GM19397 (cell line): ENCODE results near the gene PBX4.

ENCODE experiments used
- ATAC-seq: cut with Tn5 transposase; IDR thresholded peaks from one replicate; pipeline ENCODE4 v1.9.1; 2021; ENCODE audit warnings: mild to moderate bottlenecking, moderate library complexity; ENCODE audit not compliant: unreplicated experiment

The PBX4 gene

DNA sequence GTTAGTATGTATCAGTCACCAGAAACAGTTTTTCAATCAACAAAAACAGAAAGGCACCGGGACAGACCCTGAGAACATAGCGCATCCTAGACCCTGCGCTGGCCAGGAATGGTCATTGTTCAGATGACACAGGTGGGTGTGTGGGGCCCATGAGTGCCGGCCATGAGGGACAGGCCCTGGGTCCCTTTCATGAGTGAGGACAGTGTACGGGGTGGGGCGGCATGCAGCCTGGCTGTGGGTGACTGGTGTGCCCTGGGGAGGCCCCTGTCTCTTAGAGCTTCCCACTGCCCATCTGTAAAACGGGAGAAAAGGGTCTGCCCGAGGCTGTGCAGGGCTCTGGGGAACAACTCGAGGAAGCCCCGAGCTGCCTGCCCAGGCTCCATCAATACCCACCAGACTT lies 25.8 kb downstream of the PBX4 start:
- ATAC-seq = no peak

- ATAC-seq = no peak
Observed at GRCh38 chr19:19591133-19591825, 27.2 kb downstream of the PBX4 start.

DNA sequence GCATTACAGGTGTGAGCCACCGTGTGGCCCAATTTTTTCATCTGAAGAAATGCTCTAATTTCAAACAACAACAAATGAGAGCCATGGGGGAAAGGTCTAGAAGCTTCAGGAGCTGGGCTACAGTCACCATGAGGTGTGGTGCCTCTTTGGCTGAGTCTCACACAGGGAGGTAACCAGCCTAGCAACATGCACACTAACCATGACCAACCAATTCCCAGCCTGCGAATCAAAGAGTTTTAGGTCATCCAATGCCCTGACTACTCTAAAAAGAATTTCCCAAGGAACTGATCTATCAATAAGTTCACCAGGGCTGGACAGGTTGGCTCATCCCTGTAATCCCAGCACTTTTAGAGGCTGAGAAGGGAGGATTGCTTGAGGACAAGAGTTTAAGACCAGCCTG lies 29.9 kb downstream of the PBX4 start:
- no peak for ATAC-seq

DNA sequence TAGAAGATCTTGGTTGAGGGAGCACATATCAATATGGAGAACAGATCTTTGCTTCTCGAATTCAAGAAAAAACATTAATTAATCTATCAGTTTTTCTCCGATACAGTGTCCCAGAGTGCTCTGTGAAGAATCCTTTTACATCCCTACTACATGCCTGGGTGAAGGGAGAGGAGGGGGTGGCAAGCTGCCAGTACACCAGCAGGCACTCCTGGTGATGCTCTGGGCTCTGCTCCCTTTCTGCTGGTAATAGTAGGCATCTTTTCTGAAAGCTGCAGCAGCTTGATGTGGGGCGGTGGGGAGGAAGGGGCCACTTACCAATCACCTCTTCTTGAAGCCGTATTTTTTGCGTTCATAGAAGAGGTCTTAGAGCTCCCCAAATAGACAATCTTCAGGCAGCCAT lies 30.7 kb downstream of the PBX4 start:
- ATAC-seq = no peak

- no peak for ATAC-seq
Observed at GRCh38 chr19:19584356-19584755, 34.1 kb downstream of the PBX4 start.

GRCh38 chr19:19582471-19582870 lies 36.0 kb downstream of the PBX4 start:
- ATAC-seq = no peak

- ATAC-seq = no peak
Observed at GRCh38 chr19:19581391-19581790, 37.1 kb downstream of the PBX4 start.

- no peak for ATAC-seq
Observed at GRCh38 chr19:19580418-19580817, 38.1 kb downstream of the PBX4 start.

DNA sequence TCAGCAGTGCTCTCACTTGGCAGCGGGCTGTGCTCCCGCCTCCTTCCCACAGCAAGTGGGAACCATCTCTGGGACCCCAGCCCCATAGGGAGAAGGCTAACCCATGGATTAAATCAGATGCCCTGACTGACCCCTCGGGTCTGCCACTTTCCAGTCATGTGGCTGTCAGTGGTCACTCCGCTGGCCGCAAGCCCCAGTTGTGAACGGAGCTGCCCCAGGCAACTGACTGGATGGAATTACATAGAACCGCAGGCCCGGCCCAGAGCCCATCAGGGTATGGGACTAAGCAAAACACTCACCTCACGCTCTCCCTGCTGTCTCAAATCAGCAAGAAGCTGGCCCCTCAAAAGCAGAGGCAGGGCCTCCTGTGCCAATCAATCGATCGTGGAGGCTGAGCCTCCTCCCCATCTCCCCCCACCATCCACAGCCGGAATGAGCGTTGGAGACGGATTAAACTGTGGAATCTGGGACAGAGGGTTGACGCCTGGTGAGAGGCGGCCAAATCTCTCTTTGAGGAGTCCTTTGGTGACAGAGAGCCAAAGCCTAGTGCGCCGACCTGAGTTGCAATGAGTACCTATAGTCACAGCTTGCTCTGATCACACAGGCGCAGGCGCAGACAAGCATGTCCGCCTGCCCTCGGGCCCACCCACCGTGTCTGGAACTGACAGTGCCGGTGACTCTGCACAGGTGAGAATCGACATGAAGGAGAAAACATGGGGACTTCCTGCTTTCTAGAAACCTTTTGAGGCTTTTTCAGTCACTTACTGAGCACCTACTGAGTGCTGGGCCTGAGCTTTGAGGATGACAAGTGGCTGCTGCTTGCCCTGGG lies 38.7 kb downstream of the PBX4 start:
- ATAC-seq = no peak

DNA sequence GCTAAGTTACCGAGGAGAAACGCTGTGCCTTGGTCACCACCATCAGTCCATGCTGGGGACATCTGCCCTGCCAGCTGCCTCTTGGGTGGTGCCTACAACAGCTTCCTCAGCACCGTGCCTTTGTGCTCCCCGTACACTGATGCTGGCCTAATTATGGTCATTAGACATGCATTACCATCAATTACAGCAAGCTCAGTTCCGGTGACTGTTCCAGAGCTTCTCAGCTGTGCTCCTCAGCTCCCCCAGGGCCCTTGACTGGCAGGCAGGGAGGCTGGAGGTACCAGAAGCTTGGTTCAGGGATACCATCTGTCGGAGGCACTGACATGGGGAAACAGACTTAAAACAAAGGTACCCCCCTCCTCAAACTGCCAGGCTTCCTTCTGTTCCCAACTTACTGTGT lies 40.2 kb downstream of the PBX4 start:
- no peak for ATAC-seq

DNA sequence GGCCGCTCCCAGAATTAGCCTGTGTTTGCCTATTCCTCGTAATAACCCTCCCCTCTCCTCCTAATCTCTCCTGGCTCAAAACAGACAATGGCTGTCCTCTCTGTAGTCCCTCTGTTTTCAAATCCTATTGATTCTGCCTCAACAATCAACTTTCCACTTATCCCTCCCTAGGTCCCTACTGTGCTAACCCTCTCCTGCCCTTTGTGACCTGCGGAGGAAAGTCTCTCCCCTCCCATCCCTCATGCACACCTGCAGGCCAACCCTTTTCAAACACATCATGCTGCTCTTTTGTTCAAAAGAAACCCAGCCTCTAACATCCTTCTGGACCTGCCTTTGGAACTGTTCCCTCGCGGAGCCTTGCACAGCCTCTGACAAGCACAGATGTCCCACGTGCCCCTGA lies 43.1 kb downstream of the PBX4 start:
- ATAC-seq = no peak

GRCh38 chr19:19571071-19571786 lies 47.3 kb downstream of the PBX4 start:
- no peak for ATAC-seq

DNA sequence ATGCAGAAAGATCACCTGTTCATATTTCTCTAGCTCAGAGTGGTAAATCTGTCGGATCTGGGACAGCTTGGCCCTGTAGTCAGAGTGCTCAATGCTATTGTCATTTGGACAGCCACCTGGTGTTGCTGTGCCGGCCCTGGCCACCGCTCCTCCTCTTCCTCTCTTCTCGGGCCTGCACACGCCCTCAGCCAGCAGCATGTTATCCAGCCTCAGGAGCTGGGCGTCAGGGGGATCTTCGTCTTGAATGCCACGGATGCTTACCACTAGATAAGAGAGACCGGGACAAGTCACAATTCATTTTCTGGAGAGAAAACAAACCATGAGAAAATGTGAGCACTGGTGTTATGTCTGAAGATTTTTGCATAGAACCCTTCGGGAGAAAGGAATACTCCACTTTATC lies 47.9 kb downstream of the PBX4 start:
- ATAC-seq = no peak

- ATAC-seq = no peak
Observed at GRCh38 chr19:19568802-19569756, 49.4 kb downstream of the PBX4 start.

DNA sequence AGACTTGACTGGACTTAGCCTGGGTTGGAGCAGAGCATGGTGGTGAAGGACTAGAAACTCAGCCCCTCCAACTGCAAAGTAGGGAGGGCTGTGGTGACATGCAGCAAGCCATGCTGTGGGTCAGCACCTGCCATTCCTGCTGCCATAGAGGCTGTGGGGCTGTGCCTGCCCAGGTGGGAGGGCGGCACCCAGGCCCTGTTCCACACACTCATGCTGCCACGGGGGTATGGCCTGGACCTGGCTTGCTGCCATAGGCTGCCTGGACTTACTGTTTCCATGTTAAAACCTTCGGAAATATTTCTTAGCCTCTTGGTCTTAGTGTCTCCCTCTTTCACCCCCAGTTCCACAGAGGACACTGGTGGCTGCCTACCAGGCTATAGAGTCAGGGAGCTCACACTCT lies 51.1 kb downstream of the PBX4 start:
- no peak for ATAC-seq

DNA sequence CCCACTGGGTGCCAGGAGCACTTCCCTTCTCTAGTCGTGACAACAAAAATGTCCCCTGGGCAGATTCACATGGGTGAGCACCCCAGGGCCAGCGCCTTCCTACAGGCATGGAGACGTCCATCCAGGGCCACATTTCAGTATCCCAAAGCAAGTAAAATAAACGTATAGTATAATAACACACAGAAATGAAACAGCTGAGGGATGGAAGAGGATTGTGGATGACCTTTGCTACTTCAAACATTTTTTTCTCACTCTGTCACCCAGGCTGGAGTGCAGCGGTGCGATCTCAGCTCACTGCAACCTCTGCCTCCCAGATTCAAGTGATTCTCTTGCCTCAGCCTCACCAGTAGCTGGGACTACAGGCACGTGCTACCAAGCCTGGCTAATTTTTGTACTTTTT lies 52.2 kb downstream of the PBX4 start:
- ATAC-seq = no peak

- ATAC-seq = no peak
Observed at GRCh38 chr19:19563348-19563848, 55.1 kb downstream of the PBX4 start.

- ATAC-seq = no peak
Observed at GRCh38 chr19:19562665-19563347, 55.7 kb downstream of the PBX4 start.

DNA sequence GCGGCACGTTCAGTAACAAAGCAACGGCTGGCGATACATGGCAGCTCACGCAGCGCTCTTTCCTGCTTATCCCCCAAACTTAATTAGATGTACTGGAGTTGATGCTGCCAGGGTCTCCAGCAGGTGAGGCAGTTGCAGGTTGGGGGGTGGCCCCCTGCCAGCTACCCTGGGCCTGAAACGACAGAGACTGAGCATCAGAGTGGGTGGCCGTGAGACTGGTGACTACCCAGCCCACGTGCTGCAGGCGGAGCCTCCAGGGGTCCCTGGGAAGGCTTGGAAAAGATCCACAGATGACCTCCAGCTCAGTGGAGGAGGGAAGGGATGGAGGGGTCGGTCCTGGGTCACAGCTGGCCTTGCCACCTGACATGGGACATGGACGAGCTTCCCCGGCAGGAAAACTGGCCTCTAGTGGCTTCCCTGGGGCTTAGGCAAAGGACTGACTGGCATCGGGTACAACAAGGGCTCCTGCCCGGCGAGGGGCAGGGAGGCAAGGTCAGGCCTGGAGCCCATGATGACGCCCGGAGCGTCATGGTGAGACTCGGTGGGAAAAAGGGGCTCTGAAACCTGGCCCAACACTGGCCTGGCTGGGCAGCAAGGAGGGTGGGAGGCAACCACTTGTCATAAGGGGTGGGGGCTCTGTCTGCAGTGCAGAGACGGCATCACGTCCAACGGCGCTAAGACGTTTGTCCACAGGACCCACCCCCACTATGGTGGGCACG lies 56.4 kb downstream of the PBX4 start:
- no peak for ATAC-seq
